NCI-H524 (cell line): Measurements from ENCODE around the gene CIDEC.
"Not testable (repeated sequence)": the region's sequence is repeated elsewhere in the genome, so short reads cannot be mapped to it uniquely, and the experiment has no call there.

Experiments
- DNase-seq, 2 experiments: peaks; one replicate each; lab custom pipeline; 2025; lab: John Stamatoyannopoulos, UW

Gene CIDEC

GRCh38 chr3:9901967-9902366 is 21.9 kb upstream of the CIDEC start:
- no peak for DNase-seq

DNA sequence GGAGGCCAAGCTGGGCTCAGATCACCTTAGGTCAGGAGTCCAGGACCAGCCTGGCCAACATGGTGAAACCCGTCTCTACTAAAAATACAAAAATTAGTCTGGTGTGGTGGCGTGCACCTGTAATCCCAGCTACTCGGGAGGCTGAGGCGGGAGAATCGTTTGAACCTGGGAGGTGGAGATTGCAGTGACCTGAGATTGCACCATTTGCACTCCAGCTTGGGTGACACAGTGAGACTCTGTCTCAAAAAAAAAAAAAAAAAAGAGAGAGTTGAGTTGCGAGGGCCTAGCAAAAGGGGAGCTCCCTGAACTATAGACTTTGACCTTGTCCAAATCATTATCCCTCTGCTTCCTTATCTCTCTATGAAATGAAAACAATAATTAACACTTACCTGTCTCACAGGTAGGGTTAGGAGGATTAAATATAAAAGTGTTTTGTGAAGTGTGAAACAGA is 20.9 kb upstream of the CIDEC start:
- not testable (repeated sequence) for DNase-seq

- no peak for DNase-seq
These were observed 19.3 kb upstream of the CIDEC start for GRCh38 chr3:9899289-9899791.

- DNase-seq: no peak
These were observed 18.6 kb upstream of the CIDEC start for GRCh38 chr3:9898467-9899241.

DNA sequence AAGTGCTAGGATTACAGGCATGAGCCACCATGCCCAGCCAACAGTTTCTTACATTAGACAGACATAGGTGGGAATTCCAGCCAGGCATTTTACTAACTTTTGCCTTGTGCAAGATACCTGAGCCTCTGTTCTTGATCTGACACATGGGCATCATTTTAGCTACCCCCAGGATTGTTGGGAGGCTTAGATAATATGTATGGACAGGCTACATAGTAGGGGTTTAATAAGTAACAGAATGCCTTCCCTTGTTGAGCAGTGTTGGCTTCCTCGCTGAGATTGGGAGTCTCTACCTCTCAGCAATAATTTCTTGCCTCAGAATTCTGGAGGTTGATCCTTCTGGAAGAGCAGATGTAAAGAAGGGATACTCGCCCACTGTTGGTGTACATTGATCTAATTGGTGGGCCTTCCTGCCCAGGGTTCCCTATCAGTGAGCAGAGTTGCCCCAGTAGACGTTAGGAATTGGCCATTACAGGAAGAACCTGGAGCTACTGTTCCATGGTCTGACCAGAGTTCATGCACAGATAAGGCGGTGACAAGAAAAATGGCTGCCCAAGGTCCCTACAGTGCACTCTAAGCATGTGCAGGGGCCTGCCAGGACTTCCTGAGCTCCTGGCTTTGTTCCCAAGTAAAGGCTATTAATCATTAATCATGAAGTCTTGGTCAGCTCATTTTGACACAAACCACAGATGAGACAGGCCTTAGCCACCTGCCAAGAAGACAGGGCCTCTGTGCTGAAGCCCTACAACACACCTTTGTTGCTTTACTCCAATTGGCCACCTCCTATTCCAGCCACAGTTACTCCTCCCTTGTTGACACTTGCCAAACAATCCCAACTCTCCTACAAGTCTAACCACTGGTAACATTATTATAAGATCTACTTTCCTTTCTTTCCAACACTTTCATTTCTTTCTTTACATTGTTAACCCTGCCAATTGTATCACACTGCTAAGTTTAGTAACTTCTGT is 17.6 kb upstream of the CIDEC start:
- DNase-seq: no peak

GRCh38 chr3:9896755-9897407 is 16.8 kb upstream of the CIDEC start:
- DNase-seq: not testable (repeated sequence)

- DNase-seq: not testable (repeated sequence)
These were observed 15.7 kb upstream of the CIDEC start for GRCh38 chr3:9895715-9896114.

GRCh38 chr3:9893739-9894138 is 13.7 kb upstream of the CIDEC start:
- DNase-seq: no peak

- no peak for DNase-seq
These were observed 11.1 kb upstream of the CIDEC start for GRCh38 chr3:9891072-9891622.

- peak; percentile 70 to 80 for DNase-seq
These were observed 10.4 kb upstream of the CIDEC start, which contains the start of gene JAGN1 for GRCh38 chr3:9890249-9891071. TSS of gene JAGN1 (plus strand) at chr3:9890610. CDS start at chr3:9890723, 113 bp downstream.

DNA sequence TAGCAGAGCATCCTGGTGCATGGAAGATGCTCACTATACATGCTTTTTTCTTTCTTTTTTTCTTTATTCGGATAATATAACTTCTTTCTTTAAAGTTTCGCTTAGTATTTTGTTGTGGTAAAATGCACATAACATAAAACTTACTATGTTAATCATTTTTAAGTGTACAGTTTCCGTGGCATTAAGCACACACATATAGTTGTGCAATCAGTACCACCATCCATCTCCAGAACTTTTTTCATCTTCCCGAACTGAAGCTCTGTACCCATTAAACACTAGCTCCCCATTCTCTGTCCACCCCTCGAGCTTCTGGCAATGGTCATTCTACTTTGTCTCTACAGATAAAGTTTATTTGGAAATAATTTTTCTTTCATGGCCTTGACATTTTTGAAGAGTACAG is 9.4 kb upstream of the CIDEC start:
- no peak for DNase-seq

DNA sequence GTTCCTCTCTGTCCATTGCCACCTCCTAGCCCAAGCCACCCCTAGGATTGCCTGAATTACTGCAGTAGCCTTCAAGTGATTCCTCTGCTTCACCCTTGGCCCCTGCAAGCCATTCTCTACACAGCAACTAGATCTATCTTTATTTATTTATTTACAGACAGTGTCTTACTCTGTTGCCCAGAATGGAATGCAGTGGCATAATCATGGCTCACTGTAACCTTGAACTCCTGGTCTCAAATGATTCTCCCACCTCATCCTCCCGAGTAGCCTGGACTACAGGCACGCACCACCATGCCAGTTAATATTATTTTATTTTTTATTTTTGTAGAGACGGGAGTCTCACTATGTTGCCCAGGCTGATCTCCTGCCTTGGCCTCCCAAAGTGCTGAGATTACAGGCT is 8.5 kb upstream of the CIDEC start:
- no peak for DNase-seq

GRCh38 chr3:9887480-9887879 is 7.4 kb upstream of the CIDEC start:
- DNase-seq: no peak

DNA sequence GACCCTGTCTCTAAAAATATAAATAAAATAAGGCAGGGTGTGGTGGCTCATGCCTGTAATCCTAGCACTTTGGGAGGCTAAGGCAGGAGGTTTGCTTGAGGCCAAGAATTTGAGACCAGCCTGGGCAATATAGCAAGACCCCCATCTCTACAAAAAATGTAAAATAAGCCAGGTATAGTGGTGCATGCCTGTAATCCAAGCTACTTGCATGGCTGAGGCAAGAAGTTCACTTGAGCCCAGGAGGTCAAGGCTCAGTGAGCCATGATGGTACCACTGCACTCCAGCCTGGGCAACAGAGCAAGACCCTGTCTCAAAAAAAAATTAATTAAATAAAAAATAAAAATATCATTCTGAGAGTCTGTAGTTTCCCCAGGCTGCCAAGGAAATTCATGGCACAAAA is 6.3 kb upstream of the CIDEC start:
- DNase-seq: no peak

GRCh38 chr3:9884555-9885165 is 4.6 kb upstream of the CIDEC start:
- no peak for DNase-seq

DNA sequence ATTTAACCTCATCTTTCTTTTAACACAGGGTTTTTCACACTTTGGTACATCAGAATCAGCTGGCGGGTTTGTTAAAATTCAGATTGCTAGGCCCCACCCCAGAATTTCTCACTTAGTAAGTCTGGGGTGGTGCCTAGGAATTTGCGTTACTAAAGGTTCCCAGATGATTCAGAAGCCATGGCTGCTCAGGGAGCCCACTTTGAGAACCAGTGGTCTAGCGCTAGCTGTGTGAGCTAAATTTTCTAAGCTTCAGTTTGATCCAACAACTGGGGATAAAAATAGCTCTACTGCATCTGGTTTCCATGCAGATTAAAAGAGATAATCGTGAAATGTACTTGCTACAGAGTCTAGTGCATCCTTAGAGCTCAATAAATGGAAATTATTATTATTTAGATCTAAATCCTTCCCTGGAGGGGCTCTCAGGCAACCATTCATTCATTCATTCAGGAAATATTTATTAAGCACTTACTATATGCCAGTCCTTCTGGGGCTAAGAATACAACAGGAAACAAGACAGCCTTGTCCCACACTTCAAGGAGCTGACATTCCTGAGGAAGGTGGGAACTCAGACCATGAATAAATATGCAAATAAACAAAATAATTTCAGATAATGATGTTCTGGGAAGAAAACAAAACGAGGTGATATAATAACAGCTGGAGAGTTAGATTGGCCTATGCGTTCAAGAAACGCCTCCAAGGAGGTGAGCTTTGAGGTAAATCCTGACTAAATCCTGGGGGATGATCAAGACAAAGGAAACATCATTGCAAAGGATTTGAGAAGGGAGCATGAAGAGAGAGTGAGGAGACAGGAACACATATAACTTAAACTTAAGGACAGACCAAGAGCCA is 3.9 kb upstream of the CIDEC start:
- DNase-seq: no peak

- peak; percentile 8 to 71 for DNase-seq
These were observed 1.4 kb upstream of the CIDEC start for GRCh38 chr3:9881441-9881840.

DNA sequence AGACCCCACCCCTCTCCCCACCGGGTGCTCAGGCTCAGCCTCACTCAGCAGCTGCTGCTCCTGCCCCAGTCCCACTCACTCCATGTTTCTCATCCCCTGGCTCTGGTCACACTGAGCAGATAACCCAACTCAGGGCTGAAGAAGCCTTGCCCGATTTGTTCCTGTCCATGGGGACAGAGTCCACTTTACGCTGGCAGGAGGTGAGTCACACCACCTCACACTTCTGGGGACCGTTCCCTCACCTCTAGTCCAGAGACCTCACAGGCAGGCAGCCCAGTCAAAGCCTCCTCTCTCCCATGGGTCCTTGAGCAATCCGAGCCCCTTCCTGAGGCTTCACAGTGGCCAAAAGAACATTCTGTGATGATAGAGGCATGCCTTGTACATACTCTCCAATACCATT is 1.4 kb downstream of the CIDEC start:
- DNase-seq: no peak

DNA sequence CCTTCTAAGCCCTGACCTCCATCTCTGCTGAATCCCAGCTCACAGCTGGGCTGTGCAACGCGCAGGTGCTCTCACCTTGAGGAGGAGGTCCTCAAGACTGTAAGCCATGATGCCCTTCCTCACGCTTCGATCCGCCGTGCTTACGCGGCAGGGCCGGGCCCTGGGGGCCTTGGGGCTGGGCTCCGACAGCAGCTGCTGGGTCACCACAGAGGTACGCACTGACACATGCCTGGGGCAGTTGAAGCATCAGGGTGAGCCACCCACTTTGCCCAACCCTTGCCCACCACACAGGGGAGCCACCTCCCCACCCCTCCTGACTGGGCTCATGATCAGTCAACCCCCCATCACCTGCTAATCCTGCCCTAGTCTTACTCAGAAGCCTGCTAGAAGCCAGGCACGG is 3.1 kb downstream of the CIDEC start:
- DNase-seq: no peak
